Daoy (cell line): ENCODE data around the gene CYSTM1. TPM values are rescaled to one million over a fixed set of nuclear protein-coding genes. Genes with fewer than 3 reads are reported as not detected.

ENCODE experiments used
- DNase-seq: peaks from one replicate; pipeline ENCODE4 v3.0.0-alpha.2; 2015; ENCODE audit warnings: low read depth
- total RNA-seq: library from RNA; depleted of rRNA; stranded (reverse); fragments of >200 nt; shearing (Covaris generic); gene quantifications from 2 replicates; pipeline ENCODE4 v1.2.3, GENCODE V29; 2014; rRNA removed

CYSTM1 gene, protein sequence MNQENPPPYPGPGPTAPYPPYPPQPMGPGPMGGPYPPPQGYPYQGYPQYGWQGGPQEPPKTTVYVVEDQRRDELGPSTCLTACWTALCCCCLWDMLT
- total RNA-seq, result 23.8 and 28.2 TPM in 2 replicates

DNA sequence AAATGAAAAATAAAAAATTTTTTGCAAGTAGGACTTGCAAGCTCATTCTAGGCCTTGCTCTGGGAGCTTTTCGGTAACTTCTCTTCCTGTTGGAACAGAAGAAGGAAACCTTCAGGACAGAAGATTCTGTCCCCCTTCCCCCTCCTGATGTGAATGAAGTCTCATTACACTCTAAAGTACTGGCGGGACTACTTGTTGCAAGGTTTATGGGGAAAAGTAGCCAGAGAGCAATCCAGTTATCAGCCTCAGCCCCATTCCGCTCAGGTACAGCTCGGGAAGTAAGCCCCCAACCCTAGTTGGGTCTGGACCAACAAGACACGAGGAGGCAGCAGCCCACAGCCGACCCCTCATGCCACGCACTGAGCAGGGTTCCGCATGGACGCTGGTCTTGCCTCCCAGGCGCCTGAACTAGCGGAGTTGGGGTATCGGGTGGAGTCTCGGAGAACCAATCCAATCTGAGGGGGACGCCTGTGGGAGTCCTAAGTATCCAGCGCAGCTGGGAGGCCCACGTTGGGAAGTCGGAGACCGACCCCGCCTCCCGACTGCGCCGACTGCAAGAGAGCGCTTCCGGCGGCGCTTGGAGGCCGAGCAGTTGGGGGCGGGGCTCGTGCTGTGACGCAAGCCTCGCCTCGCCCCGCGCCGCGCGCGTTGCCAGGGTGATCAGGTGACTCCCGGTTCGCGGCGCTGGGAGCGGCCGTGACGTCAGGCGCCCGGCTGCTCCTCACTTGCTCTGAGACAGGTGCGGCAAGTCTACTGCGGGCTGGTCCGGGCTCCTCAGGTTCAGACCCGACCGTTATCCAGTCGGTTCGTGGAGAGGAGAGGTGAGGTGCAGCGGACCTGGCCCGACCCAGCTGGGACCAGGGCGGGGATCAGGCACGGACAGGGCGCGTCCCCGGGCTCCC lies at the start of gene CYSTM1:
CYSTM1 (plus strand) TSS at position 724 of the 902 bp plus-strand sequence. CDS start 19,278 bp downstream, outside the sequence.
- DNase-seq, result peak; percentile 97

DNA sequence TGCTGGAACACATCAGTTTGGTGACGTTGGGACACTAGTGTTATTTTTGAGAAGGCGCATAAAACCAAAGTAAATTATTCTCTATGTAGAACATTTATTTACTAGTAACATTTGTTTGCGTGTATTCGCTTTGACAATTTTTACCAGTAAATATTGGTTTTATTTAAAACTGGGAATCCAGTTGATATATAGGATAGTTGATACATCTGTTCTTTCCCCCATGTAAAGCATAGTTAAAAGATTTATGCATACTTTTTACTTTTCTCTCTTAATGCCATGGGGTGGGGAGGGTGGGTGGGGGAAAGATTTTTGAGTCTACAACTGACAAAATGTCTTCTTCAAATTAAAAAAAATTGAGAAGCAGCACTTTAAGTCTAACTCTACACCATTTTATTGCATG lies 49.4 kb upstream of the CYSTM1 start, which contains the start of gene IGIP:
IGIP (plus strand) TSS at position 301 of the 400 bp plus-strand sequence. CDS start 2,540 bp downstream, outside the sequence.
- DNase-seq, result no peak

DNA sequence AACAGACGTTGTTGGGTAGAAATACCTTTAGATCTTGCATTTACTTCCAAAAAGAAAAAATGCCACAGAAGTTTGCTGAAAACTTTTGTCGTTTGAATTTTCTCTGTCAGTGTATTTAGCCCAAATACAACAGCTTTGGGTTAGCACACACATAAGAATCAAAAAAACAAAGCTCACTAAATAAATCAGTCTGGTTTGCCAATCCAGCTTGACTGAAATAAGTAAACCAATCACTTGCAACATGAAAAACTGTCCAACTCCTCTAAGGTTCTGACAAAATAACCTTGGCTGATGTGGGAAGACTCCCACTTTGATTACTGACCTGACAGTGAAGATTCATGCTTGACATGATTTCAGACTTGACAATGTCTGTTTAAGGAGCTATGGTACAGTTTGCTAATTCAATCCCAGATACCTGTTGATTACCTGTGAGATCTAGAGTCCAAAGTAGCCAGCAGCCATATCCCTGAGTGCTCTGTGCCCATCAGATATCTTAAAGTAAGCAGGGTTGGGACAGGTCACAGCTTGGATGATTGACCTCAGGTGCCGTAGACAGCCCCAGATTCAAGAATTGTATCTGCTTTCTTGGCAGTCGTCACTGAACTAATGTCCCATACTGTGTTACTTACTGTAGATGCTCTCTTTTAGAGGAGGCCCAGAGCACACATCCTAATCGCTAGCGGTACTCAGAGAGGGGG lies 48.5 kb upstream of the CYSTM1 start:
- DNase-seq, result no peak

DNA sequence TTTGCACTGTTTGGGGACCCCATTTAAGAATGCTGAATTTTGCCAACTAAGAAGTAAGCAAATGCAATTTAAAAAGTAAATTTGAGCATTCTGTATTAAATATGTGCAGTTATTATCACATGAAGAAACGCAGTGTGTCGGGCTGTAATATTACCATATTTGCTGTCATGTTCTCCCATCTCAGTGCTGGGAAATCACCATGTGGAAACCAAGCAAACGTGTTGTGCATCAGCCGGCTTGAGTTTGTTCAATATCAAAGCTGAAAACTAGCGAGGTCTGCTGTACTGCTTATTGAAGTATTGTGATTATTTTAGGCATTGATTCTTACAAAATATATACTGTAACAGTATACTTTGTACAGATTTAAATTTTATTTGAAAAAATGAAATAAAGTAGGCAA lies 46.6 kb upstream of the CYSTM1 start:
- DNase-seq, result no peak

DNA sequence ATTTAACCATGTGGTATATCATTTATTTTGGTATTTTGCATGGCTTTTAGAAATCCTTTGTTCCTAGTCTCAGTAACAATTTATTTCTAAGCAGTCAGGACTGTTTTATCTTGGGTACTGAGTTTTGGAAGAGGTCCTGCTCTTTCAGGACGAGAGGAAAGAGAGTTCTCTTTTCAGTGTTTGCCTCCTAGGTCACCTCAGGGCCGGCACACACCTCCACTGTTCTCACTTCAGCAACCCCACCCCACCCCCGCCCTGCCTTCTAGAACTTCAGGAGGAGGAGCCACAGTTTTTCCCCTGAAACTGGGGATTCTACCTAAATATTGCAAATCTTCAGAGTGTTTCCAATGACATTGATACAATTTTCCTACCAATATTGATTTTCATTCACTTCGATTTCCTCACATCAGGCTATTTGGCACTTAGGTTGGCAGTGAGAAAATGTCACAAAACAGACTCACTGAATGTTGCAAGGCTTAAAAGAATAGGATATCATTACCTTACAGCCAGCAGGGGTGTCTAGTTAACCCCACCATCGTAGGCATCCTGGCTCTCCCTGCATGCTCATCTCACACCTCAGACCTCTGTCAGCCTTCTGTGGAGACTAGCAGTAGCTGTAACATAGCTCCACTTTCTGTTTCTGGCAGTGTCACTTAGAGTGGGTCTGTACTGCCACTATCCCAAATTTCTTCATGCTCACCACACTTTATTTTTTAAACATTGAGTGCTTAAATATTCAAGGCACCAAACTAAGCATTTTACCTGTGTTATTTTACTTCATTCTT lies 43.8 kb upstream of the CYSTM1 start:
- no peak for DNase-seq

DNA sequence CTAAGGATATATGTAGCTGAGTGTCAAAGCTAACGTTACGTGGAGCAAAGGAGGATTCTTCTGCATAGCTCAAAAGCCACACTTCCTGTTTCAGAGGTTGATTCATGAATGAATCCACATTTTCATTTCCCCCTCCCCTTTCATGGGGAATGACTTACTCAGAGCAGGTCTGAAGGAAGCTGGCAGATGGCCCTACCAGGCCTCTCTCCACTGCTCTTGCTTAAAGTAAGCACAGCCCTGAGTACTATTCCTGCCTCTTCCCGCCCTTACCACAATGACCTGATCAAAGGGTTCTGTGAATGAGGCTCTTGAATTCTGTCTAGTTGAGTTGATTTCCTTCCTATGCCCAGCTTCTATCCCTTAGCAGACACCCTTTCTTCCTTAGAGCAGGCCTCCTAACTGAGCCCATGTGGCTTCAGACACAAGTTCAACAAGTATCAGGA lies 43.0 kb upstream of the CYSTM1 start:
- peak; percentile 92 for DNase-seq

DNA sequence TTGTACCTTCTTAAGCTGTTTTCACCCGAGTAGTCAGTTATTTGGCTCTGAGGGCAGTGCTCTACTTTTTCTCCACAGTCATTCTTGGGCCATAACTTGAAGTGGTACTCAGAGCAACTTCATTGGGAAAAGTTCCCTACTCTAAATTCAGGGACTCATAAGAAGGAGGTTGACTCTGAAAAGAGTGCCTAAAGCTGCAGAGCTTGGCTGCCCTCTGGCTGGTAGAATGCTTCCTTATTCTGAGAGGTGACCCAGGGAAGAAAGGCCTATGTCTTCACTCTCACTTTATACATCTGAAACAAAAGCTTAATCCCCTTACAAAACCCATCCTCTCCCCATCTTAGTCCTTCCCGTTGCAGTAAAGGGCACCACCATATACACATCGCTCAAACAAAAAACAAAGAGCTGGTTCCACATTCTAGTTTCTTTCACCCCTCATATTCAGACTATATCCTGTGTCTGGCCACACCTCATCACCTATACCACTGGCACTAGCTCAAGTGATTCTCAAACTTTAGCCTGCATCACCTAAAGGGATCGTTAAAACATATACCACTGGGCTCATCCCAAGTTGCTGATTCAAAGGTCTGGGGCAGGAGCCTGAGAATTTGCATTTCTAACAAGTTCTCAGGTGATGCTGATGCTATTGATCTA lies 41.3 kb upstream of the CYSTM1 start:
- DNase-seq, result no peak

DNA sequence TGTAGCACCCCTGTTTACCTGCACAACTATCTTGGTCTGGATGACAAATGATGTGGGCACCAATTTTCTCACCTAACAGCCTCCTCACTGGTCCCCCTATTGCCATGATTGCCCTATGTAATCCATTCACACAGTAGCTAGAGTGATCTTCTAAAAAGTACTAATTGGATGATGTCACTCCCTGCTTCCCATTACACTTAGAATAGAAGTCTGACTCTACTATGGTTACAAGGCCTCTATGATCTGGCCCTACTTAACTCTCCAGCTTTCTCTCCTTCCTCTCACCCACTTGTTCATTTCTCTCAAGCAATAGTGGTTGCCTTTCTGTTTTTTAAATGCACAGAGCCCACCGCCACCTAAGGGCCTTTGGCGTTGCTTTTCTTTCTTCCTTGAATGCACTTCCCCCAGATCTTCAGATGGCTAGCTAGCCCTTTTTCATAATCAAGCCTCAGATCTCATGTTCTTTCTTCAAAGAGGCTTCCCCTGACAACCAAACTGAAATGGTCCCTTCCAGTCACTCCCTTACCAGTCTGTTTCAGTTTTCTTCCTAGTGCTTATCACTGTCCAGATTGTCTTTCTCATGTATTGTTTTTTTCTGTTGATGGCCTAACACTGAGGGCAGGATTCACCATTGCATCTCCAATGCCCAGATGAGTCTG lies 40.6 kb upstream of the CYSTM1 start:
- no peak for DNase-seq

DNA sequence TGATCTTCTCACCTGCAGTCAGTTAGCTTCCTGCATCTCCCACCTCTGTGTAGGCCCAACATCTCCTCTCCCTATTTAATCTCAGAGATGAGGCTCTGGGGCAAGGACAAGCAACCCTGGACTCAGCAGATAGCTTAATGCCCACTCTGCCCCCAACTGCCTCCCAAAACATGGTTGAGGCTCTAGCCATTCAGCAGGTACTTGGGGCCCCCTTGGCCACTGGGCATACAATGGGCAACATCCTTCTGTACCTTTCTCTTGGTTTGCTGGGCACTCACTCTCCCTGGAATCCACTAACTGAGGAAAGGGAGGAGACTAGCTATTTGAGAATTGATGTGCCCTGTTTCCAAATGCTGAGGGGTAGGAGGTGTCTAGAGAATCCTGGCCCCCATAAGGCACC lies 39.9 kb upstream of the CYSTM1 start:
- no peak for DNase-seq

DNA sequence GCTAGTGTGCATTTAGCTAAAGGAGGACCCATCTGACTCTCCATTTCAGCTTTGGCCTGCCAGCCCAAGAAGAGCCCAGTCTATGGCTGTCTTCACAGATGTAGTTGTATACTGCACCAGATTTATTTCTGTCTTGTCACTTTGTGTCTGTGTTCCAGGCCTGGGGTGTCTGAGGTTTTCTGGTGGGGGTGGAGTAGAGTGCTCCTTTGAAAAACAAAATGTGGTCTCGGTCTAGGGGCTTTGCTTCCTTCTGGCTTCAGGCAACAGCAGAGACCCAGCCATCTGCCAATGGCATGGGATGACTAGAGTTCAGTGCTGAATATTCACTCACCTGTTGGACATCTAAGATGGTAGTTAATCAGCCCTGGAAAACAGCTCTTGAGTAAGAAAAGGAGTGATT lies 38.4 kb upstream of the CYSTM1 start:
- no peak for DNase-seq

DNA sequence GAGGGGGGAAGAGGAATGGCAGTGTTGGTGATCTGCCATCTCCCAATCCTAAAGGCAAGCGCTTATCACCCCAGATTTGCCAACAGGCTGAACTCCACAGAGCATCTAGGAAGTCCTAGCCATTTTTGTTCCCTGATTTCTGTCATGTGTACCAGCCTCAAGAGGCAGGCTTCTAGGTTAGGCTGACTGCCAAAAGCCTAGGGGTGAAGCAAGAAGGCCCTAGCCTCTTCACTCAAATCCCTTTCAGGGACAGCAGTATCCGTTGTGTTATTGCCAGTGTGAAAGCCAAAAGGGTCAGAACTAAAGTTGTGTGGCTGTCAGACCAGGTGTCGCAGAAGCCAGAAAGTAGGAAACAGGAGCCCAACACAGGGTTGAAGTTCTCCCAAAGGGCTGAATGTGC lies 34.6 kb upstream of the CYSTM1 start:
- DNase-seq, result no peak

DNA sequence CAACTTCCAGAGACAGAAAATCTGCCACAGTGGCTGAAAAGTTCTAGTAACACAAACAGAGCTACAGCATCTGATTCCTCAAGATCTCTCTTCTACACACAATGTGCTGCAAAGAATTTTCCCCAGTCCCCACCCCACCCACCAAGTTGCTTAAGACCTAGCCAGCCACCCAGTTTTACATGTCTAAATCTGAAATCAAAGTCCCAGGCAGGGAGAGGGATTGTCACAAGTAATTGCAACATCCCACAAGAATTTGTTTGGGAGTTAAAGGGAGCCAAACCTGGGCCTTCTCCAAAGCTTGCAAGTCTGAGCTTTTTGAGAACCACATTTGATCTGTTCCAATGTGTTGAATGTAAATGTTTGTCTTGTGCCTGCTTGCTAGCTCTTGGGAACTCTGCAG lies 33.7 kb upstream of the CYSTM1 start:
- no peak for DNase-seq

DNA sequence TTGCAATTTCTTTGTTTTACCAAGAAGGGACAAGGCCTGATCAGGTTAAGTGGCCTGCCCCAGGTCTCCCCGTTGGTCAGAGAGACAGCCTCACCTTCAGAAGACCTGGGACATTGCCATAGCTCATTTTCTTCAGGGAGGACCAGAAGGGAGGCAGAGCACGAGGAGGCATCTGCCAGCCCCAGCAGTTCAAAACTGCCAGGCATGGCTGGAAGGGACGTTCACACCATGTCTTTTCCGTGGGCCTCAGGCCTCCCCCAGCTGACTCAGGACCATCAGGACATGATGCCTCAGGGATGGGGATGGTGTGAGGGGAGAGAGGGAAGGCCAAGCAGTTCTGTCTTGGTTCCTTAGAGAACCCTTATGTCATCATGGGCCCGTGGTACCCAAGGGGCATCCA lies 32.7 kb upstream of the CYSTM1 start:
- DNase-seq, result no peak

DNA sequence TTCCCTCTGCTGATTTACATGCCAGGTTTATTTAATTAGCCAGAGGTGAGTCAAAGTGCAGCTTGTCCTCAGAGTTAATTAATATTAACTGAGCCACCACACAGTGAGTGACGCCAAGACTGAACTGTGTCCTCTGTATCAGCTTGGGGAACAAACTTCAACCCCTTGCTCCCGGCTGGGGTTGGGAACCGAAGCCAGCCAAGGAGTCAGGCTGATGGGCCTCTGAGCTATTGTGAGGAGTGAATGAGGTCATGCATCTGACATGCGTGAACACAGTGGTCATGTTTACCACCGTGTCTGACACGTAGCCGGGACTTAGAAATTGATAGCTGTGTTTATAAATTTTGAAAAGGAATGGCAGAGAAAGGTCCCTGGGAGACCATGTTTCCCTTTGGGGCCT lies 32.1 kb upstream of the CYSTM1 start:
- no peak for DNase-seq

DNA sequence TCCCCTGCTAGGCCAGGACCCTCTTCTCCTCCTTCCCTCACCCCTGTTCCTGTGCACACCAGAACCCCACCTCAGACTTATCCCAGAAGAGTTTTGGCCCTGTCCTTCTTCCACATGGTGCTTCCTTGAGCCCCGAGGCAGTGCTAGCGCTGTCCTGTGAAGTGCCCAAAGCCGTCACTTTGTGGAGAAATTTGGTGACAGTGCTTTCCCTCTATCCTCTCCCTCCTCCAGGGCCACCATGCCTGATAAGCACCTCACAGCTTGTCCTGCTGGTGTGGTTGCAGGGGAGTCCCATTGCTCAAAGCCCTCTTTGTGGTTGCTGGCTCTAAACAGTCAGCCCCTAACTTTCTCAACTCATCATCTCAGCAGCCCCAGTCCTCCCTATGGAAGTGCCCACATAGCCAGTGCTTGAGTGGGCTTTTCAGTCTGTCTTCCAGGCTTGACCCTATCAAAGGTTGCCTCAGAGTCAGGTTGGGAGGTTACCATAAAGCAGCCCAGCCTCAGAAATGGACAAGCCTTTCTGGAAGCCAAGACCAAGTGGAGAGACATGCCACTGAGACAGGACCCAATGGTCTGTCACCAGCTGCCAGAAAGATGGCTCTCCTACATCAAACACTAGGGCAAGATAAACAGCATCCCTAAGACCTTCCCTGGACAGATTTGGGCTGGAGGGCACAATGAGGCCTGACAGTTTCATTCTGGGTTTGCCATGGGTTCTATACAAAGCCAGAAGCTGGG lies 31.3 kb upstream of the CYSTM1 start:
- DNase-seq, result no peak

DNA sequence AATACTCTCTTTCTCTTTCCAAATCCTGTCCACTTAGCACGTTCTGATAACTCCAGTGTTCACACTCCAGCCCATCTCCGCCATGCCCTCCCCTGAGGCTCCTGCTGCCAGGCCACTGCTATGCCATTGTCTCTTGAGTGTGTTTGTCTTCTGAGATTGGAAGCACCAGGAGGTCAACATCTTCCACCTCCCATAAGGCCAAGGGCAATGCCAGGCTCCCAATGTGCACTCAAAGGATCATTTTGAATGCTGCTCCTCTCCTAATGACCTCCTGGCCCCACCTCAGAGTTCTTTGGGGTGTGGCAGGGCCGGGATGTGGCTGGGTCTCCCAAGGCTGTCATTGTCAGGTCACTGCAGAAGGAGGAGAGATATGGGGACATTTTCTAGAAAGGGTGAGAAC lies 29.7 kb upstream of the CYSTM1 start:
- DNase-seq, result no peak

DNA sequence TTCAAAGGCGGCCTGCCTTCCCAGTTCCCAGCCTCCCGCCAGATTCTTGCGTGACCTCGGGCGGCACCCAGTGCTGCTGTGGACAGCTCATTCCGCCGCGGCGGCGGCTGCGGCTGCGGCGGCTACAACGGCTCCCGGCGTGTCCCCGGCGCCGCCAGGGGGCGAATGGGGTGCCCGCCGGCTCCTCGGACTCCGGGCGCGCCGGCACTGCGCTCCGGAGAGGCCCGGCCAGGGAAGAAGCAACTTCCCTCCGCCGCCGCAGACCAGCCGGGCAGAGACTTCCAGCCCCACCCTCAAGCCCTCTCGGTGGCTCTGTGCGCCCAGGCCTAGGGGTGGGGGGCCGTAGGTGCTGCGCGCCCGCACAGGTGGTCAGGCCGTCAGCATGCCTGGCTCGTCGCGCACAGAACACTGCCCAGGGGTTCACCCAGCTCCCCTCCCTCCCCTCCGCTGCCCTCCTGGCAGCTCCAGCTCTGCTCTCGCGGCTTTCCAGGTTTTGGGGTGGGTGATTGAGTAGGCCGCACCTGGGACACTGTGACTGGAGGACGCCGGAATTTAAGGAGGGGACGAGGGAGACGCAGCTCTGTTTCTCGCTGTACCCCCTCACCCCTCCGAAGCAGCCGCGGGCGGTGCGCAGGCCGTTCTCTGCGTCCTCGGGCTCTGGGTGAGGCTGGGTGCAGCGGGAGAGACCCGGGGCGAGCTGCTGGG lies 29.0 kb upstream of the CYSTM1 start:
- DNase-seq, result peak; percentile 74

DNA sequence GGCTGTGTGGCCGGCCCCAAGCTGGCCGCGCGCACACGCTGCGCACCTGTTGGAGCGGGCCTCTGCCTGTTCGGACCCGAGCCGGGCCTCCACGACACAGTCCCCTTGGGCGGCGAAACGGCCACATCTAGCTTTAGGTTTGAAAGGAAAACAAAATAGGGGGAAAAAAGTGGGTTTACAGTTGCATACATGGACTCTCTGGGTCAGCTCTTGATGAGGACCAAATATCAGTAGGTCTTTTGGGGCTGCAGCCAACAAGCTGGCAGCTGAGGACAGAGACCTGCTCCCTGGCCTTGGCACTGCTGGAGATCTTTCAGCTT lies 28.5 kb upstream of the CYSTM1 start:
- DNase-seq, result no peak

DNA sequence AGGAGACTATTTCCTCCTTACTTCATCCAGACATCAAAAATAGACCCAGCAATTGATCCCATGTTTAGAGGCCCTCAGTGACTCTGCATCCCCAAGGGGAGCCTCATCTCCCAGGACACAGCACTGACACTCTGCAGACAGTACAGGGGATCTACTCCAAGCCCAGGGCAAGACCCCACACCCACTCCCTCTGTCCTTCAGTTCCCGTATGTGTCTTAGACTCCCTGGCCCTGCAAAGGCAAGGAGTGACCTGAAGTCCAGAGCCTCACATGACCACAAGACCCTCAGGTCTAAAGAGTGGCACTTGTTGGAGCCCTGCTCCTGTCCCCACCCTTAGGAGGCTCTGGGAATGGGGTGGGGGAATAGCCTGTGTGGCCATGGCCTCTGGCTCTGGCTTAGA lies 27.5 kb upstream of the CYSTM1 start:
- no peak for DNase-seq

DNA sequence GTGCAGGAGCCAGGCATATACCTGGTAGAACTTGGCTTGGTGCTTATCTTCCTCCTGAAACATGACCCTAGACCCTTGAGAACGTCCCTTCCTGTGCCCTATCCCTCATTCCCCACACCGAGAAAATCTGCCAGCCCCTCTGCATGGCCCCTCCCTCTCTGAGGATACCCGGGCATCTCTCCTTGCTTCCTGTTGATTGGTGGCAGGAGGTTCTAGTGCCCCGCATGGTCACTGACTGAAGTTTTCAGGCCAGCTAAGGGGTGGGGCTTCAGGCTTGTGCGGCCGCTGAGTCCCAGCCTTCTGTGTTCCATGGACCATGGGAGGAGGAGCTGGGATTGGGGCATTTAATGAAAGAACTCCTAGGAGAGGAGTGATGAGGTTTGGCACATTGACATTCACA lies 26.5 kb upstream of the CYSTM1 start:
- no peak for DNase-seq
